Activated effector memory CD4-positive, alpha-beta T cell treated with Interleukin-2 at 50 U/mL for 16 hours (primary cell): Measurements from ENCODE around the gene SPEM1.

Experiments
- DNase-seq: peaks from one replicate; pipeline ENCODE4 v3.0.0-alpha.2; 2020

The SPEM1 gene

GRCh38 chr17:7423679-7424078 is 3.6 kb downstream of the SPEM1 start:
- DNase-seq: no peak

GRCh38 chr17:7425316-7425715 is 5.2 kb downstream of the SPEM1 start, which contains the start of gene SPEM2:
SPEM2 (plus strand) TSS chr17:7425616; CDS start chr17:7425689, 73 bp downstream.
- DNase-seq: no peak

- DNase-seq: no peak
Observed at GRCh38 chr17:7425756-7426155, 5.6 kb downstream of the SPEM1 start.

- no peak for DNase-seq
Observed at GRCh38 chr17:7426203-7426863, 6.2 kb downstream of the SPEM1 start.

GRCh38 chr17:7426896-7427489 is 6.9 kb downstream of the SPEM1 start:
- DNase-seq: no peak

- DNase-seq: no peak
Observed at GRCh38 chr17:7427549-7427948, 7.4 kb downstream of the SPEM1 start.

- DNase-seq: no peak
Observed at GRCh38 chr17:7428557-7428956, 8.4 kb downstream of the SPEM1 start, which contains the start of gene SPEM3. SPEM3 (plus strand) TSS chr17:7428857; CDS start chr17:7428903, 46 bp downstream.

GRCh38 chr17:7429722-7430121 is 9.6 kb downstream of the SPEM1 start:
- no peak for DNase-seq

GRCh38 chr17:7431231-7431630 is 11.1 kb downstream of the SPEM1 start:
- no peak for DNase-seq

- DNase-seq: no peak
Observed at GRCh38 chr17:7432296-7432695, 12.2 kb downstream of the SPEM1 start.

- peak; percentile 59 for DNase-seq
Observed at GRCh38 chr17:7435676-7436555, 15.8 kb downstream of the SPEM1 start.

GRCh38 chr17:7436556-7437368 is 16.6 kb downstream of the SPEM1 start:
- DNase-seq: peak; percentile 73

GRCh38 chr17:7437369-7437863 is 17.3 kb downstream of the SPEM1 start:
- no peak for DNase-seq

GRCh38 chr17:7437950-7438614 is 18.0 kb downstream of the SPEM1 start:
- peak; percentile 23 for DNase-seq

GRCh38 chr17:7438656-7439460 is 18.7 kb downstream of the SPEM1 start:
- no peak for DNase-seq

GRCh38 chr17:7439462-7440112 is 19.5 kb downstream of the SPEM1 start, which contains the start of gene FGF11:
FGF11 (plus strand) TSS chr17:7439512; CDS start chr17:7439621, 109 bp downstream.
- DNase-seq: no peak

GRCh38 chr17:7440113-7440833 is 20.1 kb downstream of the SPEM1 start:
- no peak for DNase-seq

GRCh38 chr17:7440834-7441195 is 20.7 kb downstream of the SPEM1 start:
- no peak for DNase-seq

GRCh38 chr17:7441266-7441665 is 21.1 kb downstream of the SPEM1 start:
- no peak for DNase-seq

GRCh38 chr17:7442142-7442541 is 22.0 kb downstream of the SPEM1 start:
- DNase-seq: no peak
